ENCODE measurements around the gene CDR2. TPM values are rescaled to one million over a fixed set of nuclear protein-coding genes. Genes with fewer than 3 reads are reported as not detected.

CDR2 gene
- total and polyA plus RNA-seq, 2 donors (not counting 1 experiment from before 2014, with no cell fraction given): 8.0 to 11.3 TPM

DNA sequence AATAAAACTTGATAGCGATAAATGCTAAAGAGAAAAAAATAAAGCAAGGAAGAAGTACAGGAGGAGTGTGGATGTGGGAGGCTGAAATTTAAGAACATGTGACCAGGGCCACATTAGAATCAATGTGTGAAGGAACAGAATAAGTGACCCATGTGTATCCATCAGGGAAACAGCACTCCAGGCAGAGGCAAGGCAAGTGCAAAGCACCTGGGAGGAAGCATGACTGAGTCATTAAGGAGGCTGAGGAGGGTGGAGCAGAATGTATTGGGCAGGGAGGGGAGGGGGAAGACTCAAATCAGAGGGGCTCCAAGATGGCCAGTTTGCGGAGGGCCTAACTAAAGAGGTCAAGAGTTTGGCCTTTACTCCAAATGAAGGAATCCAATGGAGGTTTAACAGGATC, 8.0 kb downstream of the CDR2 start:
- H3K9ac ChIP-seq (ENCODE audit: low read length): no peak overlapping the region
- H2AFZ ChIP-seq (ENCODE audit: insufficient read depth, low read depth, low read length, poor library complexity, severe bottlenecking): no peak overlapping the region
- no peak overlapping the region for H3K27ac Mint-ChIP-seq
- no peaks in the 10 kb centered on the region for H3K9me3 Mint-ChIP-seq (ENCODE audit: insufficient read depth)
- ChIA-PET CTCF (interaction anchor here (1.0 kb wide), 1 partner anchor 27 kb away, joined by 4 read pairs; no protein-coding TSS in a partner anchor), POLR2A (no interaction called here)
- no peaks in the 10 kb centered on the region for H4K20me1 ChIP-seq (ENCODE audit: control insufficient read depth, insufficient read depth, low read length, poor library complexity, severe bottlenecking)
- H3K27me3 Mint-ChIP-seq: no peaks in the 10 kb centered on the region
- ATAC-seq (ENCODE audit: low read depth): no peak
- H3K4me1 Mint-ChIP-seq: peaks cover 4% of the 10 kb centered on the region
- peaks cover 0 to 8% of the 10 kb centered on the region in 2 experiments for H3K36me3 ChIP-seq (replicated peaks in 1 of 2; ENCODE audit: control extremely low read depth in 1 of 2, control insufficient read depth in 1 of 2, extremely low read depth in 1 of 2, insufficient read depth in 2 of 2, low read length in 1 of 2)
- H3K4me3 ChIP-seq (ENCODE audit: control extremely low read depth in 1 of 5, extremely low read depth in 1 of 5, insufficient read depth in 1 of 5, low read depth in 2 of 5, low read length in 4 of 5): no peak overlapping the region
- no peak overlapping the region for H3K4me2 ChIP-seq (replicated peaks; ENCODE audit: low read depth, low read length, poor library complexity, severe bottlenecking)
- H3K79me2 ChIP-seq (ENCODE audit: control insufficient read depth, insufficient read depth, low read length): peaks cover 24% of the 10 kb centered on the region
- no peak overlapping the region for H3K27ac ChIP-seq (ENCODE audit: low read length in 2 of 2)
- no peak overlapping the region for H3K4me3 Mint-ChIP-seq
- WGBS (ENCODE audit: insufficient coverage): 100% methylated on average over 2 of the region's 2 CpGs
- intact Hi-C loops (cut with micrococcal nuclease): no loop called here
- H3K4me1 ChIP-seq (ENCODE audit: control insufficient read depth in 2 of 2, insufficient read depth in 2 of 2, low read length in 2 of 2): peaks cover 0 to 3% of the 10 kb centered on the region in 2 donors
- H3K9me3 ChIP-seq (ENCODE audit: control extremely low read depth in 1 of 3, control insufficient read depth in 2 of 3, insufficient read depth in 1 of 3, low read length in 2 of 3): no peaks in the 10 kb centered on the region
- TF ChIP-seq, protein P1, sequence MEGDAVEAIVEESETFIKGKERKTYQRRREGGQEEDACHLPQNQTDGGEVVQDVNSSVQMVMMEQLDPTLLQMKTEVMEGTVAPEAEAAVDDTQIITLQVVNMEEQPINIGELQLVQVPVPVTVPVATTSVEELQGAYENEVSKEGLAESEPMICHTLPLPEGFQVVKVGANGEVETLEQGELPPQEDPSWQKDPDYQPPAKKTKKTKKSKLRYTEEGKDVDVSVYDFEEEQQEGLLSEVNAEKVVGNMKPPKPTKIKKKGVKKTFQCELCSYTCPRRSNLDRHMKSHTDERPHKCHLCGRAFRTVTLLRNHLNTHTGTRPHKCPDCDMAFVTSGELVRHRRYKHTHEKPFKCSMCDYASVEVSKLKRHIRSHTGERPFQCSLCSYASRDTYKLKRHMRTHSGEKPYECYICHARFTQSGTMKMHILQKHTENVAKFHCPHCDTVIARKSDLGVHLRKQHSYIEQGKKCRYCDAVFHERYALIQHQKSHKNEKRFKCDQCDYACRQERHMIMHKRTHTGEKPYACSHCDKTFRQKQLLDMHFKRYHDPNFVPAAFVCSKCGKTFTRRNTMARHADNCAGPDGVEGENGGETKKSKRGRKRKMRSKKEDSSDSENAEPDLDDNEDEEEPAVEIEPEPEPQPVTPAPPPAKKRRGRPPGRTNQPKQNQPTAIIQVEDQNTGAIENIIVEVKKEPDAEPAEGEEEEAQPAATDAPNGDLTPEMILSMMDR (IDR thresholded peaks at IDR 0.05): no peak
- no peak for TF ChIP-seq EZH2 (IDR thresholded peaks at IDR 0.05; ENCODE audit: borderline replicate concordance, insufficient read depth, low read depth, low read length, poor library complexity, severe bottlenecking)
- DNase-seq: no peak
- no peaks in the 10 kb centered on the region for H3K27me3 ChIP-seq (replicated peaks in 1 of 4; ENCODE audit: control extremely low read depth in 1 of 4, control insufficient read depth in 3 of 4, insufficient read depth in 4 of 4, low read length in 3 of 4)

DNA sequence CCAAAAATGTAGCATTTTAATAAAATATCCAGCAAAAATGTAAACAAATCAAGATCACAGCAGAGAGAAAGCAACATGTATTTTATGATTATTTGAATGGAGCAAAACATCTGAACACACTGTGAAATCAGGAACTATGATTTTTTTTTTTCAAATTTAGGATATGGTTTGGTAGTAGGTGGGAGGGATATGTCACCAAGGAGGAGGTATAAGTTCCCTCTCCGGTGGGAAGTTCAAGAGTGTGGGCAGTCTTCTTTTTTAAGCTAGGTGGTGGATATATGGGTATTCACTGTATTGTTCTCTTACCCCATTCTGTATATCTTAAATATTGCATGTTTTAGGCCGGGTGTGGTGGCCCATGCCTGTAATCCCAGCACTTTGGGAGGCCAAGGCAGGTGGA, 10.2 kb downstream of the CDR2 start:
- intact Hi-C loops (cut with micrococcal nuclease): no loop called here
- ATAC-seq (ENCODE audit: low read depth) (no peak), DNase-seq (no peak)
- Mint-ChIP-seq H3K27ac (no peak overlapping the region), H3K27me3 (no peaks in the 10 kb centered on the region), H3K9me3 (ENCODE audit: insufficient read depth) (no peaks in the 10 kb centered on the region), H3K4me3 (no peak overlapping the region), H3K4me1 (peaks cover under 1% of the 10 kb centered on the region)
- no CpG with 5 or more reads among the region's 2 CpGs for WGBS (ENCODE audit: insufficient coverage)
- no peak overlapping the region for H3K4me2 ChIP-seq (replicated peaks; ENCODE audit: low read depth, low read length, poor library complexity, severe bottlenecking)
- no peak overlapping the region for H3K9ac ChIP-seq (ENCODE audit: low read length)
- TF ChIP-seq, protein P1 (IDR thresholded peaks at IDR 0.05): no peak
- TF ChIP-seq EZH2 (IDR thresholded peaks at IDR 0.05; ENCODE audit: borderline replicate concordance, insufficient read depth, low read depth, low read length, poor library complexity, severe bottlenecking): no peak
- H3K36me3 ChIP-seq (replicated peaks in 1 of 2; ENCODE audit: control extremely low read depth in 1 of 2, control insufficient read depth in 1 of 2, extremely low read depth in 1 of 2, insufficient read depth in 2 of 2, low read length in 1 of 2): peaks cover 2 to 8% of the 10 kb centered on the region in 2 experiments
- no peak overlapping the region for H2AFZ ChIP-seq (ENCODE audit: insufficient read depth, low read depth, low read length, poor library complexity, severe bottlenecking)
- ChIA-PET POLR2A (no interaction called here), CTCF (no interaction called here)
- no peaks in the 10 kb centered on the region for H4K20me1 ChIP-seq (ENCODE audit: control insufficient read depth, insufficient read depth, low read length, poor library complexity, severe bottlenecking)
- no peak overlapping the region for H3K4me3 ChIP-seq (ENCODE audit: control extremely low read depth in 1 of 5, extremely low read depth in 1 of 5, insufficient read depth in 1 of 5, low read depth in 2 of 5, low read length in 4 of 5)
- H3K79me2 ChIP-seq (ENCODE audit: control insufficient read depth, insufficient read depth, low read length): peaks cover 24% of the 10 kb centered on the region
- no peaks in the 10 kb centered on the region for H3K27me3 ChIP-seq (replicated peaks in 1 of 4; ENCODE audit: control extremely low read depth in 1 of 4, control insufficient read depth in 3 of 4, insufficient read depth in 4 of 4, low read length in 3 of 4)
- H3K9me3 ChIP-seq (ENCODE audit: control extremely low read depth in 1 of 3, control insufficient read depth in 2 of 3, insufficient read depth in 1 of 3, low read length in 2 of 3): no peaks in the 10 kb centered on the region
- H3K4me1 ChIP-seq (ENCODE audit: control insufficient read depth in 2 of 2, insufficient read depth in 2 of 2, low read length in 2 of 2): no peaks in the 10 kb centered on the region
- H3K27ac ChIP-seq (ENCODE audit: low read length in 2 of 2): no peak overlapping the region
